Body of pancreas (tissue), 4 donors: ENCODE data around the gene KATNB1.

Experiments
- POLR2A ChIP-seq, 3 donors: fragments of 450-650 bp; IDR thresholded peaks; one replicate each; pipeline ENCODE4 v1.6.1; 2016; ENCODE audit warnings: antibody characterized with exemption in 3 of 3, mild to moderate bottlenecking in 2 of 3
- TF ChIP-seq, protein P1 (sequence below), 7 experiments: fragments of 450-650 bp in 4 of 7; fragments of 200-600 bp in 3 of 7; sonication (generic) in 3 of 7; IDR thresholded peaks; one replicate each; pipeline ENCODE4 v1.5.1; 2016 to 2019; ENCODE audit warnings: antibody characterized with exemption in 7 of 7

DNA sequence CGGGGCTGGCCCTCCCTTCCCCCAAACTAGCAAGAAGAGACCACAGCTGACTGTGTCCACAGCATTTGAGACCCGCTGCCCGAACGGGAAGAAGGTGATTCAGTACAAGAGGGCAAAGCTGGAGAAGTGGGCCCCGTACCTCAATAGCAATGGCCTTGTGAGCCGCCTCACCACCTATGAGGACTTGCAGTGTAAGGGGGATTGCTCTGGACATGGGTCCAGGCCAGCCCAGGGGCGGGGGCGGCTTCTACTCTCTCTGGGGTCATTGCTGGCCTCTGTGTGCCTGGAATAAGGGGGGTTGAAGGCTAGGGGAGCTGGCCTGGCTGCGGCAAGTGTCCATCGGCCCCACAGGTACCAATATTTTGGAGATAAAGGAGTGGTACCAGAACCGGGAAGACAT is 12.9 kb upstream of the KATNB1 start:
- TF ChIP-seq, protein P1, sequence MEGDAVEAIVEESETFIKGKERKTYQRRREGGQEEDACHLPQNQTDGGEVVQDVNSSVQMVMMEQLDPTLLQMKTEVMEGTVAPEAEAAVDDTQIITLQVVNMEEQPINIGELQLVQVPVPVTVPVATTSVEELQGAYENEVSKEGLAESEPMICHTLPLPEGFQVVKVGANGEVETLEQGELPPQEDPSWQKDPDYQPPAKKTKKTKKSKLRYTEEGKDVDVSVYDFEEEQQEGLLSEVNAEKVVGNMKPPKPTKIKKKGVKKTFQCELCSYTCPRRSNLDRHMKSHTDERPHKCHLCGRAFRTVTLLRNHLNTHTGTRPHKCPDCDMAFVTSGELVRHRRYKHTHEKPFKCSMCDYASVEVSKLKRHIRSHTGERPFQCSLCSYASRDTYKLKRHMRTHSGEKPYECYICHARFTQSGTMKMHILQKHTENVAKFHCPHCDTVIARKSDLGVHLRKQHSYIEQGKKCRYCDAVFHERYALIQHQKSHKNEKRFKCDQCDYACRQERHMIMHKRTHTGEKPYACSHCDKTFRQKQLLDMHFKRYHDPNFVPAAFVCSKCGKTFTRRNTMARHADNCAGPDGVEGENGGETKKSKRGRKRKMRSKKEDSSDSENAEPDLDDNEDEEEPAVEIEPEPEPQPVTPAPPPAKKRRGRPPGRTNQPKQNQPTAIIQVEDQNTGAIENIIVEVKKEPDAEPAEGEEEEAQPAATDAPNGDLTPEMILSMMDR (IDR thresholded peaks at IDR 0.05), result no peak
- no peak for TF ChIP-seq POLR2A (IDR thresholded peaks at IDR 0.05)
